Measurements from ENCODE around the gene VSTM4.

The VSTM4 gene

GRCh38 chr10:49109669-49110340 lies 5.5 kb downstream of the VSTM4 start:
- Histone ChIP-seq H3K9ac (ENCODE audit: low read depth in 1 of 2, low read length in 2 of 2) (no peak overlapping the region), H3K27ac (ENCODE audit: low read depth, low read length) (no peak overlapping the region), H3K9me3 (ENCODE audit: control insufficient read depth in 1 of 2, low read length in 2 of 2) (no peaks in the 10 kb centered on the region), H3K4me3 (ENCODE audit: low read depth in 1 of 2, low read length in 2 of 2) (no peak overlapping the region), H3K27me3 (ENCODE audit: control insufficient read depth in 1 of 2, insufficient read depth in 2 of 2, low read length in 2 of 2) (peaks cover 2 to 6% of the 10 kb centered on the region in 2 donors), H3K36me3 (ENCODE audit: control insufficient read depth in 1 of 2, insufficient read depth in 2 of 2, low read length in 2 of 2) (no peaks in the 10 kb centered on the region), H3K4me1 (ENCODE audit: control insufficient read depth in 1 of 2, insufficient read depth in 2 of 2, low read length in 2 of 2) (peaks cover 4% of the 10 kb centered on the region in 2 donors)

- no peaks in the 10 kb centered on the region for H3K27me3 ChIP-seq (ENCODE audit: control insufficient read depth in 1 of 2, insufficient read depth in 2 of 2, low read length in 2 of 2)
- no peak overlapping the region for H3K9ac ChIP-seq (ENCODE audit: low read depth in 1 of 2, low read length in 2 of 2)
- H3K4me1 ChIP-seq (ENCODE audit: control insufficient read depth in 1 of 2, insufficient read depth in 2 of 2, low read length in 2 of 2): peaks cover 4% of the 10 kb centered on the region in 2 donors
- H3K27ac ChIP-seq (ENCODE audit: low read depth, low read length): no peak overlapping the region
- H3K4me3 ChIP-seq (ENCODE audit: low read depth in 1 of 2, low read length in 2 of 2): no peak overlapping the region
- no peaks in the 10 kb centered on the region for H3K36me3 ChIP-seq (ENCODE audit: control insufficient read depth in 1 of 2, insufficient read depth in 2 of 2, low read length in 2 of 2)
- H3K9me3 ChIP-seq (ENCODE audit: control insufficient read depth in 1 of 2, low read length in 2 of 2): no peaks in the 10 kb centered on the region
Observed at GRCh38 chr10:49108656-49109055, 6.7 kb downstream of the VSTM4 start.

GRCh38 chr10:49107887-49108267 lies 7.4 kb downstream of the VSTM4 start:
- Histone ChIP-seq H3K27ac (ENCODE audit: low read depth, low read length) (no peak overlapping the region), H3K4me1 (ENCODE audit: control insufficient read depth in 1 of 2, insufficient read depth in 2 of 2, low read length in 2 of 2) (peaks cover 4% of the 10 kb centered on the region in 2 donors), H3K9me3 (ENCODE audit: control insufficient read depth in 1 of 2, low read length in 2 of 2) (no peaks in the 10 kb centered on the region), H3K27me3 (ENCODE audit: control insufficient read depth in 1 of 2, insufficient read depth in 2 of 2, low read length in 2 of 2) (no peaks in the 10 kb centered on the region), H3K4me3 (ENCODE audit: low read depth in 1 of 2, low read length in 2 of 2) (no peak overlapping the region), H3K9ac (ENCODE audit: low read depth in 1 of 2, low read length in 2 of 2) (no peak overlapping the region), H3K36me3 (ENCODE audit: control insufficient read depth in 1 of 2, insufficient read depth in 2 of 2, low read length in 2 of 2) (no peaks in the 10 kb centered on the region)

GRCh38 chr10:49107111-49107886 lies 8.0 kb downstream of the VSTM4 start:
- Histone ChIP-seq H3K4me1 (ENCODE audit: control insufficient read depth in 1 of 2, insufficient read depth in 2 of 2, low read length in 2 of 2) (peaks cover 4% of the 10 kb centered on the region in 2 donors), H3K4me3 (ENCODE audit: low read depth in 1 of 2, low read length in 2 of 2) (no peak overlapping the region), H3K9ac (ENCODE audit: low read depth in 1 of 2, low read length in 2 of 2) (no peak overlapping the region), H3K27me3 (ENCODE audit: control insufficient read depth in 1 of 2, insufficient read depth in 2 of 2, low read length in 2 of 2) (no peaks in the 10 kb centered on the region), H3K9me3 (ENCODE audit: control insufficient read depth in 1 of 2, low read length in 2 of 2) (no peaks in the 10 kb centered on the region), H3K36me3 (ENCODE audit: control insufficient read depth in 1 of 2, insufficient read depth in 2 of 2, low read length in 2 of 2) (no peaks in the 10 kb centered on the region), H3K27ac (ENCODE audit: low read depth, low read length) (no peak overlapping the region)

- H3K27ac ChIP-seq (ENCODE audit: low read depth, low read length): no peak overlapping the region
- H3K9me3 ChIP-seq (ENCODE audit: control insufficient read depth in 1 of 2, low read length in 2 of 2): no peaks in the 10 kb centered on the region
- H3K9ac ChIP-seq (ENCODE audit: low read depth in 1 of 2, low read length in 2 of 2): no peak overlapping the region
- peaks cover 4% of the 10 kb centered on the region in 2 donors for H3K4me1 ChIP-seq (ENCODE audit: control insufficient read depth in 1 of 2, insufficient read depth in 2 of 2, low read length in 2 of 2)
- no peaks in the 10 kb centered on the region for H3K27me3 ChIP-seq (ENCODE audit: control insufficient read depth in 1 of 2, insufficient read depth in 2 of 2, low read length in 2 of 2)
- H3K36me3 ChIP-seq (ENCODE audit: control insufficient read depth in 1 of 2, insufficient read depth in 2 of 2, low read length in 2 of 2): no peaks in the 10 kb centered on the region
- H3K4me3 ChIP-seq (ENCODE audit: low read depth in 1 of 2, low read length in 2 of 2): no peak overlapping the region
Observed at GRCh38 chr10:49106451-49106850, 8.9 kb downstream of the VSTM4 start.

- Histone ChIP-seq H3K9me3 (ENCODE audit: control insufficient read depth in 1 of 2, low read length in 2 of 2) (no peaks in the 10 kb centered on the region), H3K9ac (ENCODE audit: low read depth in 1 of 2, low read length in 2 of 2) (no peak overlapping the region), H3K27ac (ENCODE audit: low read depth, low read length) (no peak overlapping the region), H3K36me3 (ENCODE audit: control insufficient read depth in 1 of 2, insufficient read depth in 2 of 2, low read length in 2 of 2) (no peaks in the 10 kb centered on the region), H3K27me3 (ENCODE audit: control insufficient read depth in 1 of 2, insufficient read depth in 2 of 2, low read length in 2 of 2) (no peaks in the 10 kb centered on the region), H3K4me1 (ENCODE audit: control insufficient read depth in 1 of 2, insufficient read depth in 2 of 2, low read length in 2 of 2) (peaks cover 0 to 4% of the 10 kb centered on the region in 2 donors), H3K4me3 (ENCODE audit: low read depth in 1 of 2, low read length in 2 of 2) (no peak overlapping the region)
Observed at GRCh38 chr10:49105076-49105475, 10.2 kb downstream of the VSTM4 start.

GRCh38 chr10:49104323-49104722 lies 11.0 kb downstream of the VSTM4 start:
- H3K4me1 ChIP-seq (ENCODE audit: control insufficient read depth in 1 of 2, insufficient read depth in 2 of 2, low read length in 2 of 2): peaks cover 0 to 4% of the 10 kb centered on the region in 2 donors
- no peak overlapping the region for H3K4me3 ChIP-seq (ENCODE audit: low read depth in 1 of 2, low read length in 2 of 2)
- no peaks in the 10 kb centered on the region for H3K27me3 ChIP-seq (ENCODE audit: control insufficient read depth in 1 of 2, insufficient read depth in 2 of 2, low read length in 2 of 2)
- H3K9ac ChIP-seq (ENCODE audit: low read depth in 1 of 2, low read length in 2 of 2): no peak overlapping the region
- no peaks in the 10 kb centered on the region for H3K9me3 ChIP-seq (ENCODE audit: control insufficient read depth in 1 of 2, low read length in 2 of 2)
- no peaks in the 10 kb centered on the region for H3K36me3 ChIP-seq (ENCODE audit: control insufficient read depth in 1 of 2, insufficient read depth in 2 of 2, low read length in 2 of 2)
- H3K27ac ChIP-seq (ENCODE audit: low read depth, low read length): no peak overlapping the region

GRCh38 chr10:49103761-49104160 lies 11.6 kb downstream of the VSTM4 start:
- Histone ChIP-seq H3K4me3 (ENCODE audit: low read depth in 1 of 2, low read length in 2 of 2) (no peak overlapping the region), H3K27me3 (ENCODE audit: control insufficient read depth in 1 of 2, insufficient read depth in 2 of 2, low read length in 2 of 2) (no peaks in the 10 kb centered on the region), H3K4me1 (ENCODE audit: control insufficient read depth in 1 of 2, insufficient read depth in 2 of 2, low read length in 2 of 2) (peaks cover 0 to 4% of the 10 kb centered on the region in 2 donors), H3K36me3 (ENCODE audit: control insufficient read depth in 1 of 2, insufficient read depth in 2 of 2, low read length in 2 of 2) (no peaks in the 10 kb centered on the region), H3K9me3 (ENCODE audit: control insufficient read depth in 1 of 2, low read length in 2 of 2) (no peaks in the 10 kb centered on the region), H3K27ac (ENCODE audit: low read depth, low read length) (no peak overlapping the region), H3K9ac (ENCODE audit: low read depth in 1 of 2, low read length in 2 of 2) (no peak overlapping the region)

- Histone ChIP-seq H3K36me3 (ENCODE audit: control insufficient read depth in 1 of 2, insufficient read depth in 2 of 2, low read length in 2 of 2) (no peaks in the 10 kb centered on the region), H3K27ac (ENCODE audit: low read depth, low read length) (no peak overlapping the region), H3K4me1 (ENCODE audit: control insufficient read depth in 1 of 2, insufficient read depth in 2 of 2, low read length in 2 of 2) (no peaks in the 10 kb centered on the region), H3K27me3 (ENCODE audit: control insufficient read depth in 1 of 2, insufficient read depth in 2 of 2, low read length in 2 of 2) (no peaks in the 10 kb centered on the region), H3K4me3 (ENCODE audit: low read depth in 1 of 2, low read length in 2 of 2) (no peak overlapping the region), H3K9ac (ENCODE audit: low read depth in 1 of 2, low read length in 2 of 2) (no peak overlapping the region), H3K9me3 (ENCODE audit: control insufficient read depth in 1 of 2, low read length in 2 of 2) (no peaks in the 10 kb centered on the region)
Observed at GRCh38 chr10:49099046-49099445, 16.3 kb downstream of the VSTM4 start.

- H3K36me3 ChIP-seq (ENCODE audit: control insufficient read depth in 1 of 2, insufficient read depth in 2 of 2, low read length in 2 of 2): no peaks in the 10 kb centered on the region
- no peak overlapping the region for H3K27ac ChIP-seq (ENCODE audit: low read depth, low read length)
- H3K9ac ChIP-seq (ENCODE audit: low read depth in 1 of 2, low read length in 2 of 2): no peak overlapping the region
- no peaks in the 10 kb centered on the region for H3K27me3 ChIP-seq (ENCODE audit: control insufficient read depth in 1 of 2, insufficient read depth in 2 of 2, low read length in 2 of 2)
- H3K4me3 ChIP-seq (ENCODE audit: low read depth in 1 of 2, low read length in 2 of 2): no peak overlapping the region
- no peaks in the 10 kb centered on the region for H3K4me1 ChIP-seq (ENCODE audit: control insufficient read depth in 1 of 2, insufficient read depth in 2 of 2, low read length in 2 of 2)
- H3K9me3 ChIP-seq (ENCODE audit: control insufficient read depth in 1 of 2, low read length in 2 of 2): no peaks in the 10 kb centered on the region
Observed at GRCh38 chr10:49096890-49097445, 18.4 kb downstream of the VSTM4 start.
